ENCODE measurements around the gene ERAP2. TPM values are rescaled to one million over a fixed set of nuclear protein-coding genes. Genes with fewer than 3 reads are reported as not detected.

The ERAP2 gene
- total RNA-seq, 2 donors from 2014 or later: 7.5 to 24.7 TPM

DNA sequence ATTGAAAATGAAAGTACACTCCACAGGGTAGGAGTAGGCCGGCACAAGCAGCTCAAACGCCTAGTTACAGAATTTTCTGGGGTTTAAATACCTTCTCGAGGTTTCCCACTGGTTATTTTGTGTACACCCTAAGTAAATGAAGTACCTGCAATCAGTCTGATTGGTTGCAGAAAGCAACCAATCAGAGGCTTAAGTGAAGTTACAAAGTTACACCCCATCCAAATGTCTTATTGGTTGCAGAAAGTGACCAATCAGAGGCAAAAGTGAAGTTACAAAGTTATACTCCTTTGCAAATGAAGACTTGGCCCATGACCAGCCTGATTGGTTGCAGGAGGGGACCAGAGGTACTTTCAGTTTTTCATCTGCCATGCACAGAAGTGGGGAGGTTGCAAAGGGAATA is 33.2 kb upstream of the ERAP2 start:
- DNase-seq (no peak), ATAC-seq (no peak)
- Histone ChIP-seq H3K4me1 (no peaks in the 10 kb centered on the region), H3K4me3 (no peak overlapping the region), H3K36me3 (replicated peaks in 1 of 2; ENCODE audit: insufficient read depth in 1 of 2, low read depth in 2 of 2) (no peaks in the 10 kb centered on the region), H3K9me3 (no peaks in the 10 kb centered on the region), H3K27ac (no peak overlapping the region), H3K27me3 (no peaks in the 10 kb centered on the region)
- intact Hi-C loops (cut with DNase I): no loop called here
- no peak for TF ChIP-seq POLR2A (IDR thresholded peaks at IDR 0.05)
- TF ChIP-seq, protein P1, sequence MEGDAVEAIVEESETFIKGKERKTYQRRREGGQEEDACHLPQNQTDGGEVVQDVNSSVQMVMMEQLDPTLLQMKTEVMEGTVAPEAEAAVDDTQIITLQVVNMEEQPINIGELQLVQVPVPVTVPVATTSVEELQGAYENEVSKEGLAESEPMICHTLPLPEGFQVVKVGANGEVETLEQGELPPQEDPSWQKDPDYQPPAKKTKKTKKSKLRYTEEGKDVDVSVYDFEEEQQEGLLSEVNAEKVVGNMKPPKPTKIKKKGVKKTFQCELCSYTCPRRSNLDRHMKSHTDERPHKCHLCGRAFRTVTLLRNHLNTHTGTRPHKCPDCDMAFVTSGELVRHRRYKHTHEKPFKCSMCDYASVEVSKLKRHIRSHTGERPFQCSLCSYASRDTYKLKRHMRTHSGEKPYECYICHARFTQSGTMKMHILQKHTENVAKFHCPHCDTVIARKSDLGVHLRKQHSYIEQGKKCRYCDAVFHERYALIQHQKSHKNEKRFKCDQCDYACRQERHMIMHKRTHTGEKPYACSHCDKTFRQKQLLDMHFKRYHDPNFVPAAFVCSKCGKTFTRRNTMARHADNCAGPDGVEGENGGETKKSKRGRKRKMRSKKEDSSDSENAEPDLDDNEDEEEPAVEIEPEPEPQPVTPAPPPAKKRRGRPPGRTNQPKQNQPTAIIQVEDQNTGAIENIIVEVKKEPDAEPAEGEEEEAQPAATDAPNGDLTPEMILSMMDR (IDR thresholded peaks at IDR 0.05): no peak
- 87 to 94% methylated on average over 3 of the region's 3 CpGs for WGBS, 2 donors

DNA sequence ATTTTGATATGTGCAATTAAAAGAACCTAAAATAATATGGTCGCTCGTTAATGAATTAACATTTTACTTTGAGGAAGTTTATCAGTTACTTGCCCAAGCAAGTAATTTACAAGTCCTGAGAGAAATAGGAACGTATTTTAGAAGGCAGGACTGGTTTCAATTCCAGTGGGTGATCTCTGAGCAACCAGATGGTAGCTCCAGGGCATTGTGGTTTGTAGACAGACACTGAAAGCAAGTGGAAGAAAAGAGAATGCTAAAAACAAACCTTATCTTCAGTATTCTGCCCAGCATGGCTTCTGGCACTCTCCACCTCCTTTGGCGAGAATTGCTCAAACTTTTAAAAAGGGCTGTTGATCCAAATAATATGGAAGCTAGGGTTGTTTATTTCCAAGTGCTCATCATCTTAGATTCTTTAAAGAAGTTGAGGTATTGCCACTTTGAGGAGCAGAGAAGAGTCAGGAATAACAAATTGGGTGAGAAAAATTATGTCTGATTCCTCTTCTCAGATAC is 31.8 kb upstream of the ERAP2 start:
- Histone ChIP-seq H3K4me3 (no peak overlapping the region), H3K27me3 (no peaks in the 10 kb centered on the region), H3K27ac (no peak overlapping the region), H3K36me3 (replicated peaks in 1 of 2; ENCODE audit: insufficient read depth in 1 of 2, low read depth in 2 of 2) (no peaks in the 10 kb centered on the region), H3K9me3 (no peaks in the 10 kb centered on the region), H3K4me1 (no peaks in the 10 kb centered on the region)
- intact Hi-C loops (cut with DNase I): no loop called here
- 81 to 90% methylated on average over 4 of the region's 4 CpGs for WGBS, 2 donors
- DNase-seq: no peak
- ATAC-seq: no peak
- TF ChIP-seq, protein P1 (IDR thresholded peaks at IDR 0.05): no peak
- no peak for TF ChIP-seq POLR2A (IDR thresholded peaks at IDR 0.05)

DNA sequence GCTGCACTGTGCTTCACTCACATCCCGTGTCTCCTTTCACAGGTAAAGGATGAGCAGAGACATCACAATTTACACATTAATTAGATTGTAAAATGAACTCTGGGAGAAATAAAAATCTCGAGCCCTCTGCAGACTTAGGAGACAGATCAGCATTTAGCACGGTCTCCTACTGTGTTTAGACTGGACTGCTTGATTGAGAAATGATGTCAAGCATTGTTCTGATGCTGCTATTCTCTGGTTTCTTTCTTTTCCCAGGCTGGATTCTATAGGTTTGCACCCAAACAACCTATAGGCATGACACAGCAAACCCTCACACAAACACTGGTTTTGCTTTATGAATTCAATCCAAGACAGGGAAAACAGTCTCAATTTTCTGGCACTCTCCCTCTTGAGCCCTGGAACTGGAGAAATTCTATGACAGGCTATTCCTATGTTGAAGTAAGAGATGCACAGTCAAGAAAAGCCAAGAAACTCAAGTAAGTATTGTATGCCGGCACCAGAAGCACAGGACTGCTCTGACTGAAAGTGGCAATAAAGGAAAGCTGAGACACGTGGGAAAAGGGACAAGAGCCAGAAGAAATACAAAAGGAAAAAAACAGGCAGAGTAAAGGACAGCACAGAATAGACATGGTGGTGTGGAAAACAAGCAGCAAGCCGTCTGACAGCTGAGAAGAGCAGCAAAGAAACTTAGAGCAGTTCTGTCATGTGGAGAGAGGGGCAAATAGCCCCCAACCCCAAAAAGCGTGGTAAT is 24.8 kb upstream of the ERAP2 start:
- 67 to 68% methylated on average over 7 of the region's 7 CpGs for WGBS, 2 donors
- TF ChIP-seq, protein P1 (IDR thresholded peaks at IDR 0.05): no peak
- TF ChIP-seq POLR2A (IDR thresholded peaks at IDR 0.05): no peak
- DNase-seq (no peak), ATAC-seq (no peak)
- Histone ChIP-seq H3K36me3 (replicated peaks in 1 of 2; ENCODE audit: insufficient read depth in 1 of 2, low read depth in 2 of 2) (no peaks in the 10 kb centered on the region), H3K4me1 (no peaks in the 10 kb centered on the region), H3K4me3 (no peak overlapping the region), H3K27ac (no peak overlapping the region), H3K9me3 (no peaks in the 10 kb centered on the region), H3K27me3 (no peaks in the 10 kb centered on the region)
- intact Hi-C loops (cut with DNase I): no loop called here

DNA sequence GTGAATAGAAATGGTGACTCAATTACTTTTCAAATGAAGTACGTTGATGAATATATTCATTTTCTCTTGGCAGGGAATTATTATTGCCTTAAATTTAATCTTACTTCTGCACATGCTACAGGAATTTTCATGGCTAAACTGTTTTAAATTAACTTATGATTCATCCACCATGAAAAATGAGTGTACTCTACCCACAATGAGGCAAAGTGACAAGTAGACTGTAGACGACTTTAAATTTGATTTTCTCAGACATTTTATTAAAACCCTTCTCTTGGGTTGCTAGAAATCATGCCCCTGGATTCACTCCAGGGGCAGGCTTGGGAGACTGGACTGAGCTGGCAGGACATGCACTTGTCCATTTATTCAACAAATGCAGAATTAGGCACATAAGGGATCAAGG is 23.5 kb upstream of the ERAP2 start:
- Histone ChIP-seq H3K36me3 (replicated peaks in 1 of 2; ENCODE audit: insufficient read depth in 1 of 2, low read depth in 2 of 2) (no peaks in the 10 kb centered on the region), H3K4me3 (no peak overlapping the region), H3K4me1 (no peaks in the 10 kb centered on the region), H3K9me3 (no peaks in the 10 kb centered on the region), H3K27ac (no peak overlapping the region), H3K27me3 (no peaks in the 10 kb centered on the region)
- DNase-seq (no peak), ATAC-seq (no peak)
- TF ChIP-seq, protein P1 (IDR thresholded peaks at IDR 0.05): no peak
- no peak for TF ChIP-seq POLR2A (IDR thresholded peaks at IDR 0.05)
- 57 to 76% methylated on average over 2 of the region's 2 CpGs for WGBS, 2 donors
- intact Hi-C loops (cut with DNase I): no loop called here

DNA sequence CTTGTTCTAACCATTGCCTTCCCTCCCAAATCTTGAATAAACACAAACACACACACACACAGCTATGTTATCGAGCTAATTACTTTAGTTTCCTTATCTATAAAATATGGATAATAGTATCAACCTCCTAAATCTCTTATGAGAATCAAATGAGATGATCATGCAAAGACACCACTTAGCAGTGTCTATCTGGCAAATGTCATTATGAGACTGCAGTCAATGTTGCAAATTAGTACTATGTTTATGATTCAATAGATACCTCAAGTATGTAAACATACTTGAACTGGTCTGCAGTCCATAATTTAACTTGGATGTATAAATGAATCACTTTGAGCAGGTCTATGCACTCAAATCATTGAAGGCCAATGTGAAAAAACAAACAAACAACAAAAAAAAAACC is 22.2 kb upstream of the ERAP2 start:
- no peak for ATAC-seq

More for the DNA sequence above, 22.2 kb upstream of the ERAP2 start:
- TF ChIP-seq, protein P1 (IDR thresholded peaks at IDR 0.05): no peak
- TF ChIP-seq POLR2A (IDR thresholded peaks at IDR 0.05): no peak
- Histone ChIP-seq H3K9me3 (no peaks in the 10 kb centered on the region), H3K4me3 (no peak overlapping the region), H3K27ac (no peak overlapping the region), H3K4me1 (no peaks in the 10 kb centered on the region), H3K36me3 (replicated peaks in 1 of 2; ENCODE audit: insufficient read depth in 1 of 2, low read depth in 2 of 2) (no peaks in the 10 kb centered on the region), H3K27me3 (no peaks in the 10 kb centered on the region)
- no peak for DNase-seq
- intact Hi-C loops (cut with DNase I): no loop called here
- 58 to 69% methylated on average over 1 of the region's 1 CpG for WGBS, 2 donors
